Measurements from ENCODE around the gene NTRK3. TPM values are rescaled to one million over a fixed set of nuclear protein-coding genes. Genes with fewer than 3 reads are reported as not detected.

The NTRK3 gene
- total and polyA plus RNA-seq, 2 of the 8 experiments (the other 6 are each of a cell fraction or from before 2014, with no cell fraction given) = 4.5 to 6.8 TPM

GRCh38 chr15:88131937-88132336 is 124.6 kb downstream of the NTRK3 start:
- Histone ChIP-seq H3K23ac (ENCODE audit: insufficient read length) (no peak overlapping the region), H3K14ac (ENCODE audit: insufficient read length) (no peak overlapping the region), H2BK20ac (ENCODE audit: low read length) (no peak overlapping the region), H3K18ac (ENCODE audit: extremely low read depth, low read length) (no peak overlapping the region), H2BK5ac (ENCODE audit: low read depth, low read length) (no peak overlapping the region), H3K27me3 (replicated peaks in 1 of 4; ENCODE audit: control insufficient read depth in 3 of 4, extremely low read depth in 1 of 4, insufficient read depth in 3 of 4, low read length in 3 of 4) (no peaks in the 10 kb centered on the region), H2AK5ac (ENCODE audit: low read depth, low read length) (no peak overlapping the region), H4K91ac (replicated peaks; ENCODE audit: insufficient read length, low read length) (no peak overlapping the region), H3K4me1 (replicated peaks in 1 of 4; ENCODE audit: control insufficient read depth in 3 of 4, insufficient read depth in 4 of 4, low read length in 3 of 4) (no peaks in the 10 kb centered on the region), H2BK120ac (replicated peaks; ENCODE audit: low read depth, low read length) (no peak overlapping the region), H3K9me3 (ENCODE audit: insufficient read depth in 2 of 2, low read depth in 1 of 2, low read length in 1 of 2) (no peaks in the 10 kb centered on the region), H3K79me2 (ENCODE audit: control insufficient read depth in 1 of 2, insufficient read depth in 2 of 2, low read length in 2 of 2) (no peaks in the 10 kb centered on the region), H3K4me2 (ENCODE audit: insufficient read depth in 1 of 2, low read depth in 2 of 2, low read length in 2 of 2) (no peak overlapping the region), H3K23me2 (ENCODE audit: low read depth, low read length) (no peaks in the 10 kb centered on the region), H3K4me3 (ENCODE audit: extremely low read depth in 1 of 4, insufficient read depth in 2 of 4, low read depth in 3 of 4, low read length in 4 of 4) (no peak overlapping the region), H3K56ac (replicated peaks; ENCODE audit: insufficient read length, low read depth, low read length) (no peak overlapping the region), H4K5ac (ENCODE audit: insufficient read length, low read depth, low read length) (no peak overlapping the region), H3K79me1 (ENCODE audit: low read depth, low read length) (no peaks in the 10 kb centered on the region), H2BK15ac (ENCODE audit: low read length) (no peak overlapping the region), H2BK12ac (ENCODE audit: low read depth, low read length) (no peak overlapping the region), H3K27ac (ENCODE audit: low read depth, low read length) (no peak overlapping the region), H3K4ac (replicated peaks; ENCODE audit: insufficient read length, low read depth, low read length) (no peak overlapping the region), H2AFZ (ENCODE audit: low read length) (no peak overlapping the region), H3K36me3 (ENCODE audit: control insufficient read depth in 2 of 4, insufficient read depth in 4 of 4, low read length in 3 of 4) (no peaks in the 10 kb centered on the region), H4K8ac (ENCODE audit: extremely low read depth, insufficient read depth, low read length) (no peak overlapping the region), H4K20me1 (replicated peaks in 1 of 2; ENCODE audit: control insufficient read depth in 1 of 2, insufficient read depth in 2 of 2, low read length in 2 of 2) (no peaks in the 10 kb centered on the region), H3K9ac (replicated peaks in 1 of 4; ENCODE audit: extremely low read depth in 1 of 4, low read depth in 3 of 4, low read length in 3 of 4) (no peak overlapping the region)
- DNase-seq (ENCODE audit: low read depth in 1 of 2, low spot score in 2 of 2) (no peak), FAIRE-seq (no peak)
- ChIA-PET CTCF (ENCODE audit: partially characterized antibody) (no interaction called here), POLR2A (ENCODE audit: partially characterized antibody) (no interaction called here)
- WGBS, 2 experiments (ENCODE audit: extremely low coverage in 1 of 2, insufficient coverage in 1 of 2, insufficient read length in 1 of 2, insufficient replicate concordance in 2 of 2, low coverage in 1 of 2, low lambda C conversion rate in 2 of 2, missing lambda C conversion rate in 1 of 2) = 92% methylated on average over 4 of the region's 4 CpGs; no CpG with 5 or more reads in 1 of the 2 experiments
- TF ChIP-seq JUN (IDR thresholded peaks at IDR 0.05; ENCODE audit: low read depth, low read length) (no peak), USF2 (IDR thresholded peaks at IDR 0.05; ENCODE audit: low read length) (no peak), NRF1 (IDR thresholded peaks at IDR 0.05; ENCODE audit: low read depth, low read length) (no peak), GTF2F1 (IDR thresholded peaks at IDR 0.05; ENCODE audit: borderline replicate concordance, low read depth, low read length) (no peak), RNF2 (IDR thresholded peaks at IDR 0.05; ENCODE audit: borderline replicate concordance, low read depth, low read length, missing control alignments, poor library complexity, severe bottlenecking) (no peak), KDM1A (IDR thresholded peaks at IDR 0.05; ENCODE audit: borderline replicate concordance, low read length) (no peak), TBP (IDR thresholded peaks at IDR 0.05; ENCODE audit: low read depth, low read length) (no peak), JUND (IDR thresholded peaks at IDR 0.05; ENCODE audit: low read length) (no peak), KDM4A (IDR thresholded peaks at IDR 0.05; ENCODE audit: low read depth, low read length, severe bottlenecking) (no peak), ATF3 (IDR thresholded peaks at IDR 0.05; ENCODE audit: insufficient read depth, low read depth, low read length) (no peak), CBX5 (IDR thresholded peaks at IDR 0.05; ENCODE audit: low read depth, low read length) (no peak)
